Mucosa of gallbladder (tissue), 1 donor: ENCODE data around the gene CSF2RB. TPM values are rescaled to one million over a fixed set of nuclear protein-coding genes. Genes with fewer than 3 reads are reported as not detected.

Experiments used
- DNase-seq: peaks from one replicate; pipeline ENCODE4 v3.0.0-alpha.2; 2020; ENCODE audit warnings: low spot score
- total RNA-seq: library from RNA; stranded (reverse); gene quantifications from one replicate; pipeline ENCODE4 v1.2.1, GENCODE V29; 2021
- donor health status: DM: no; HTN: no; CAD: no.

Gene CSF2RB
- 5.8 TPM for total RNA-seq

DNA sequence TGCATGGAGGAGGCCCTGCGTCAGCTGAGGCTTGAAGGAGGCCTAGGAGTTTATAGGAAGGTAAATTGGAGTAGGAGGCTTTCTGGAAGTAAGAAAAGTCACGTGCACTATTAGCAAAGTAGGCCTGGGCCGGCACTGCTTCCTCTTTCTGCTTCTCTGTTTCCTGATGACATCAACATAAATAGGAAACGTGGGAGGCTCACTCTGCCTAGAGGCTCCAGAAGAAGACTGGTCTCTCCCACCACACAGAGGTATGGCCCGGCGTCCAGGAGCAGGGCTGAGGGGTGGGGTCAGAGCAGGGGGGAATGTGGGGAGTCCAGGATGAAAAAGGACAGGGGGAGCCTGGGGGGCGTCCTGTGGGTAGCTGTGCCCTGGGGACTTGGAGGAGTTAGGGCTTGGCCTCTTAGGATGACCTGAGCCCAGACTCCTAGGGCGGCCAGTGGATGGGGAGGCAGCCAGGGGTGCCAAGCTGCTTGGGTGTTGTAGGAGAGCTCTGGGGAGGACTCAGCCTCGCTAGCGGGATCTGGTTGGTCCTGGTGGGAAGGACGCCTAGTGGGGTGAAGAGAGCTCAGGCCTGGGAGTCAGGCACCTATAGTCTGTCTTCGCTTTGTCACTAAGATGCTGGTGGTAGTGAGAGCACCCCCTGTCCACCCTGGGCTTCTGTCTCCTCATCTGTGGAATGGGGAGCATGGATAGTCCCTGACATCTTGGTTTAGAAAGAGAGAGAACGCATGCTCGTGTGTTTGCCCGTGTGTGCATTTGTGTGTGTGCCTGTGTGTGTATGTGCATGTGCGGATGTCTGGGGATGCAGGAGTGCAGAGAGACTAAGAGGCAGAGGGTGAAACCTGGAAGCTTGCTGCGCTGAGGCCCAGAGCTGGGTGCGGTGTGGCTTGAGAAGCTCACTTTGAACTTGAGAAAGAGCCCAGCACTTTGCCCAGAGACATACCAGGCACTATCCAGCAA is at the start of gene CSF2RB:
CSF2RB (plus strand) TSS at position 202 of the 963 bp plus-strand sequence. CDS start 8,580 bp downstream, outside the sequence.
- DNase-seq: no peak

- DNase-seq: no peak
Observed at GRCh38 chr22:36863979-36864378, 49.4 kb upstream of the CSF2RB start.

- no peak for DNase-seq
Observed at GRCh38 chr22:36864454-36865215, 48.8 kb upstream of the CSF2RB start.

- DNase-seq: no peak
Observed at GRCh38 chr22:36865346-36865745, 48.1 kb upstream of the CSF2RB start.

- DNase-seq: no peak
Observed at GRCh38 chr22:36867695-36868094, 45.7 kb upstream of the CSF2RB start.

- DNase-seq: no peak
Observed at GRCh38 chr22:36868546-36869181, 44.8 kb upstream of the CSF2RB start.

GRCh38 chr22:36870250-36870649 is 43.2 kb upstream of the CSF2RB start:
- no peak for DNase-seq

DNA sequence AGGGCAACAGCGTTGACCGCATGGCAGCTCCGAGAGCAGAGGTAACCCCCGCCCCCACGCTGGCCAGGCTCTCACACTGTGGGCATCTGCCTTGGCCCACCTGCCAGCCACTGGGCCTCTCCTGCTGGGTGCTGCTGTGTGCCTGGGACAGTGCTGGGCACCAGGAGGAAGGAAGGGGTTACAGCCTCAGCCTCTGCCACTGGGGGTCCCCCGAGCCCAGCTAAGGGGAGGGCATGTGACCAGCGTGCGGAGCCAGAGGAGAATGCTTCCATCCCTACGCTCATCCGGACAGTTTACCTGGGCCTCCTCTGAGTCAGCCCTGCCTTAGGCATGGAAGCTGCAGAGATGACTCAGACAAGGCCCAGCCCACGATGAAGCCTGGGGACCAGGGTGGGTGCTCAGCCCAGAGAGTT is 41.8 kb upstream of the CSF2RB start:
- no peak for DNase-seq

- no peak for DNase-seq
Observed at GRCh38 chr22:36872084-36872483, 41.3 kb upstream of the CSF2RB start.

- DNase-seq: no peak
Observed at GRCh38 chr22:36872866-36873498, 40.4 kb upstream of the CSF2RB start.

DNA sequence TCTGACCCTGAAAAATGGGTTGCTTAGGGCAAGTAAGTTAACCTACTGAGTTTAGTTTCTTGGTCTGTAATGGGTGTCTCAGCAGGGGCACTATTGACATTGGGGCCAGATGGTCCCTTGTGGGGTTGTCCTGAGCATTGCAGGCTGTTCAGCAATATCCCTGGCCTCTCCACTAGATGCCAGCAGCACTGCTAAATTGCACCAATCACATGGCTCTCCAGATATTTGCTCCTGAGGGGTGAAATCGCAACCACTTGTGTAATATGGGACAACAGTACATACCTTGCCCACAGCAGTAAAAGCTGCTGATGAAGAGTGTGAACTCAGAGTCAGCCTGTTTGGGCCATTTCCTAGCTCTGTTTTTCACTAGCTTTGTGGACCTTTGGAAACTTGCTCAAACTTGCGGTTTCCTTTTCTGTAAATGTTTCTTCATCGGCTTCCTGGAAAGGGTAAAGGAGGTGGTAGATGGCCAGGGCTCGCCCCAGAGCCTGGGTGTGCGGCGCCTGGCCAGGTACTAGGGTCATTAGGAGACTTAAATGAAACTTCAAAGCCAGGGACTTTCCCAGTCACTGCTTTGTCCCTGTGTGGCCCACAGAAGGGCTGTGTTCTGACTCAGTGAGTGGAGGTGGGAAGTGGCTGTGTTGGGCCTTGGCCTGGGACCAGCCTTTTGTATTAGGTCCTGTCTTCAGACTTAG is 39.7 kb upstream of the CSF2RB start:
- peak; percentile 34 for DNase-seq

DNA sequence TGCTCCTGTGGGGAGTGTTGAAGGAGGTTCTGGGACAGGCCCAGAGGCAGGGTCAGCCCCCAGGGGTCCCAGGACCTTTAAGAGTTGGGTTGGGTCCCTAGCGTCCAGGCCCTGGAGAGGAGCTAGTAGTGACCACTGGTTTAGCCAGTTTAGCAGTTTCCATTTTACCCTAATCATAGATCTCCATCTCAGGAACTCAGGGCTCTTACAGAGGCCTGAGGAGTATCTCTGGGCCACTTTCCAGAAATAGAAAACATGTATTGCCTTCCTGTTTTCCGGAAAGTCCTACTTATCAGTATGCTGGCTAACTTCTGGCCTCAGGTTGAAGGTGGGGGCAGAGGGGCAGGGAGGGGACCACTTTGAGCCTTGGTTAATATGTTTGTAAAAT is 39.1 kb upstream of the CSF2RB start:
- no peak for DNase-seq

GRCh38 chr22:36874736-36875135 is 38.7 kb upstream of the CSF2RB start:
- no peak for DNase-seq

DNA sequence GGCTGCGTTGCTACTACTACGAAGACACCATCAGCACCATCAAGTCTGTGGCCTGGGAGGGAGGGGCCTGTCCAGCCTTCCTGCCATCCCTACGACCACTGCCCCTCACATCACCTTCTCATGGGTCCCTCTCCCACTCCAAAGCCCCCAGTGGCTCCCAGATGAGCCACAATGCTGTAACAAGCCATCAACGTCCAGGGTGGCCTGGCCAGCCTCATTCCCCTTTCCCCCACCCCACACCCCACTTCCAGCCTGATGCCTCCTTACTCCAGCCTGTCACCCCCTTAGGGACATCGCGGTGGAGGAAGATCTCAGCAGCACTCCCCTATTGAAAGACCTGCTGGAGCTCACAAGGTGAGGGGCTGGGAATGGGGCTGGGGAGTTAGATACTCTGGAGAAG is 37.7 kb upstream of the CSF2RB start:
- DNase-seq: no peak

DNA sequence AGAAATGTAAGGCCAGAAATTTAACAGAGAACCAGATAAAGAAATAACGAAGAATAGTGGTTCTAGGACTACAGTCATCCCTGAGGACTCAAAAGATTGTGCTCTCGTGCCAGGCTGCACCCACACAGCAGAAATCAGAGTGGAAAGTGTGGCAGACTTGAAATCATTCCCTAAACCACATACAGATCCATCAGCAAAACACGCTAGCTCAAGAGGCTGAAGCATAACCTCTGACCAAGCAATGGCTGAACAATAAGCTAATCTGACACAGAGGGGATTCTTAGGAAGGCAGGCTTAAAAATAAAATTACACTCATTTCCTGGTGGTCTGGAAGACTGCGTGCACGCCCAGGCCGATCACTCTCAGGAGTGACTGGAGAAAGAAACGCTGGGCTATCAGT is 33.7 kb upstream of the CSF2RB start:
- no peak for DNase-seq

DNA sequence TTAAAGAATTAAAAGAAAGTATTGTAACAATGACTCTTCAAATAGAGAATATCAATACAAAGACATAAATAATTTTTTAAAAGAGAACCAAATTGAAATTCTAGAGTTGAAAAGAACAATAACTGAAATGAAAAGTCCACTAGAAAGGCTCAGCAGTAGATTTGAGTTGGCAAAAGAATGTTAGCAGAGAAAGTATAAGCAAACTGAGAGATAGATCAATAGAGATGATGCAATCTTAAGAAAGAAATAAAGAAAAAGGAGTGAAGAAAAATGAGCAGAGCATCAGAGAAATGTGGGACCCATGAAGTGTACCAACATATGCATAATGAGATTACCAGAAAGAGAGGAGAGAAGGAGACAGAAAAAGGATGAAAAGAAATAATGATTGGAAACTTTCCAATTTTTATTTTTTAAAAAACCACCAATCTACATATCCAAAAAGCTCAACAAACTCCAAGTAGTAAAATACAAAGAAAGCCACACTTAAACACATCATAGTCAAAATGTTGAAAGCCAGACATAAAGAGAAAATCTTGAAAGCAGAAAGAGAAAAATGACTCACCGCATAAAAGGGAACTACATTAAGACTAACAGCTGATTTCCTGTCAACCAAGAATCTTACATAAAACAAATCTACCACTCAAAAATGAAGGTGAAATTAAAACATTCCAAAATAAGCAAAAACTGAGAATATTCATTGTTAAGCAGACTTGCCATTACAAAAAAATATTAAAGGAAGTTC is 31.8 kb upstream of the CSF2RB start:
- DNase-seq: no peak

GRCh38 chr22:36884349-36885158 is 28.9 kb upstream of the CSF2RB start:
- no peak for DNase-seq

- DNase-seq: no peak
Observed at GRCh38 chr22:36885474-36885873, 28.0 kb upstream of the CSF2RB start.

DNA sequence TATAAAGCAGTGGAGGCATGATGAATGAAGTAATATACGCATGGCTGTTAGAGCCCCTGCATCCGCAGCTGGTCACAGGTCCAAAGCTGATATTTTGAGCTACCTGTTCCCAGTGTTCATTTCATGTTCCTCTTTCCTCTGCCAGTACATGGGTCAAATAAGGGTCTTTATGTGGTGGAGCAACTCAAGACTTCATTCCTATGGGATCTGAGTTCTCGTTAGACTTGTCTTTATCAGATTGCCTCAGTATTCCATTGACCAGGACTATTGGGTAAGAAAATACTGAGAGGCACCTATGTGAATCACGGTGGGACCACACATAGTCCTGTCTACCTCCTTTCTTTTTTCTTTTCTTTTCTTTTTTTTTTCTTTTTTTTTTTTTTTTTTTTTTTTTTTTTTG is 27.4 kb upstream of the CSF2RB start:
- no peak for DNase-seq

GRCh38 chr22:36887162-36887561 is 26.3 kb upstream of the CSF2RB start:
- DNase-seq: no peak
